Suprapubic skin (tissue), 4 donors: ENCODE results near the gene SEC14L1. TPM values are rescaled to one million over a fixed set of nuclear protein-coding genes. Genes with fewer than 3 reads are reported as not detected.

Experiments
- DNase-seq, 2 donors: peaks; one replicate each; pipeline ENCODE4 v3.0.0-alpha.2; 2019; ENCODE audit warnings: low spot score in 2 of 2
- H3K27ac ChIP-seq: fragments of 200-600 bp; sonication (generic); one replicate; pipeline ENCODE4 v1.5.1; 2019
- H3K27me3 ChIP-seq: fragments of 200-600 bp; sonication (generic); one replicate; pipeline ENCODE4 v1.5.1; 2019
- H3K36me3 ChIP-seq: fragments of 200-600 bp; sonication (generic); one replicate; pipeline ENCODE4 v1.5.1; 2019
- H3K4me1 ChIP-seq: fragments of 200-600 bp; sonication (generic); one replicate; pipeline ENCODE4 v1.5.1; 2019
- H3K4me3 ChIP-seq: fragments of 200-600 bp; sonication (generic); one replicate; pipeline ENCODE4 v1.5.1; 2019; ENCODE audit warnings: mild to moderate bottlenecking
- H3K9me3 ChIP-seq: fragments of 200-600 bp; sonication (generic); one replicate; pipeline ENCODE4 v1.5.1; 2019
- CTCF ChIP-seq, 2 donors: fragments of 200-600 bp in 1 of 2; fragments of 450-650 bp in 1 of 2; sonication (generic) in 1 of 2; IDR thresholded peaks; one replicate each; pipeline ENCODE4 v1.5.1; 2016 to 2019; ENCODE audit warnings: antibody characterized with exemption in 2 of 2, mild to moderate bottlenecking in 1 of 2, moderate library complexity in 1 of 2
- EP300 ChIP-seq: sonication (generic); formaldehyde crosslinking; IDR thresholded peaks from one replicate; pipeline ENCODE4 v1.6.1; 2017; ENCODE audit warnings: antibody characterized with exemption
- POLR2A ChIP-seq, 2 donors: fragments of 450-650 bp; IDR thresholded peaks; one replicate each; pipeline ENCODE4 v1.6.1; 2017; ENCODE audit warnings: antibody characterized with exemption in 2 of 2, mild to moderate bottlenecking in 2 of 2, moderate library complexity in 2 of 2
- POLR2AphosphoS5 ChIP-seq, 3 donors: sonication (generic); formaldehyde crosslinking; IDR thresholded peaks; one replicate each; pipeline ENCODE4 v1.6.1; 2017; ENCODE audit warnings: antibody characterized with exemption in 3 of 3
- WGBS: methylation state at CpG from one replicate; pipeline ENCODE4 v1.1.5; 2018; 5-methylcytosine and 5-hydroxymethylcytosine counted together
- total RNA-seq, 4 donors: library from RNA; depleted of rRNA; stranded (reverse); fragments of >200 nt; gene quantifications; one replicate each; pipeline ENCODE4 v1.1.0, GENCODE V29; 2016

SEC14L1 gene
- total RNA-seq, 4 donors from 2014 or later: 35.5 to 87.3 (median 51.6) TPM

GRCh38 chr17:77140166-77140877 lies 447 bp upstream of the SEC14L1 start:
- Histone ChIP-seq H3K9me3 (no peaks in the 10 kb centered on the region), H3K4me1 (peaks cover 33% of the 10 kb centered on the region), H3K27ac (peak overlapping the region; percentile 95), H3K36me3 (peaks cover 9% of the 10 kb centered on the region), H3K27me3 (no peaks in the 10 kb centered on the region), H3K4me3 (peak overlapping the region; percentile 79)
- peak; percentile 100 for DNase-seq
- TF ChIP-seq POLR2AphosphoS5 (IDR thresholded peaks at IDR 0.05) (peak; percentile 4 to 87 (median 77)), EP300 (no peak), CTCF (IDR thresholded peaks at IDR 0.05) (no peak), POLR2A (IDR thresholded peaks at IDR 0.05) (peak; percentile 56 to 91)
- 2% methylated on average over 24 of the region's 67 CpGs for WGBS

GRCh38 chr17:77141846-77142449 lies 1.2 kb downstream of the SEC14L1 start:
- Histone ChIP-seq H3K9me3 (no peaks in the 10 kb centered on the region), H3K36me3 (peaks cover 9% of the 10 kb centered on the region), H3K27me3 (no peaks in the 10 kb centered on the region), H3K27ac (peak overlapping the region; percentile 95), H3K4me3 (peak overlapping the region; percentile 79), H3K4me1 (peaks cover 46% of the 10 kb centered on the region)
- WGBS: 68% methylated on average over 9 of the region's 9 CpGs
- TF ChIP-seq POLR2AphosphoS5 (IDR thresholded peaks at IDR 0.05): no peak
- no peak for TF ChIP-seq EP300
- no peak for TF ChIP-seq POLR2A (IDR thresholded peaks at IDR 0.05)
- TF ChIP-seq CTCF (IDR thresholded peaks at IDR 0.05): no peak
- DNase-seq: no peak

- DNase-seq: no peak
Observed at GRCh38 chr17:77142689-77143088, 1.9 kb downstream of the SEC14L1 start.

GRCh38 chr17:77143306-77143705 lies 2.5 kb downstream of the SEC14L1 start:
- 42% methylated on average over 1 of the region's 1 CpG for WGBS
- peak overlapping the region; percentile 12 for H3K4me3 ChIP-seq

More at GRCh38 chr17:77142689-77143088, 1.9 kb downstream of the SEC14L1 start:
- H3K27me3 ChIP-seq: no peaks in the 10 kb centered on the region
- no peak overlapping the region for H3K27ac ChIP-seq
- H3K9me3 ChIP-seq: no peaks in the 10 kb centered on the region
- 39% methylated on average over 8 of the region's 8 CpGs for WGBS
- H3K4me3 ChIP-seq: peak overlapping the region; percentile 12
- TF ChIP-seq EP300: no peak
- TF ChIP-seq CTCF (IDR thresholded peaks at IDR 0.05): no peak
- no peak for TF ChIP-seq POLR2A (IDR thresholded peaks at IDR 0.05)
- no peak for TF ChIP-seq POLR2AphosphoS5 (IDR thresholded peaks at IDR 0.05)
- H3K4me1 ChIP-seq: peaks cover 45% of the 10 kb centered on the region
- peaks cover 12% of the 10 kb centered on the region for H3K36me3 ChIP-seq

More at GRCh38 chr17:77143306-77143705, 2.5 kb downstream of the SEC14L1 start:
- no peaks in the 10 kb centered on the region for H3K27me3 ChIP-seq
- no peak for TF ChIP-seq EP300
- TF ChIP-seq POLR2AphosphoS5 (IDR thresholded peaks at IDR 0.05): no peak
- no peak for TF ChIP-seq CTCF (IDR thresholded peaks at IDR 0.05)
- no peak for TF ChIP-seq POLR2A (IDR thresholded peaks at IDR 0.05)
- peaks cover 18% of the 10 kb centered on the region for H3K36me3 ChIP-seq
- DNase-seq: no peak
- H3K9me3 ChIP-seq: no peaks in the 10 kb centered on the region
- no peak overlapping the region for H3K27ac ChIP-seq
- peaks cover 40% of the 10 kb centered on the region for H3K4me1 ChIP-seq
